ENCODE measurements around the gene TKFC.

- TF ChIP-seq EZH2 (IDR thresholded peaks at IDR 0.05; ENCODE audit: low read depth) (no peak), CTCF (conservative IDR thresholded peaks at IDR 0.05) (no peak)
These were observed 44.6 kb downstream of the TKFC start for GRCh38 chr11:61377461-61378160.

All from PC-9 (cell line).